ENCODE results near the gene NXPH1.

NXPH1 gene

DNA sequence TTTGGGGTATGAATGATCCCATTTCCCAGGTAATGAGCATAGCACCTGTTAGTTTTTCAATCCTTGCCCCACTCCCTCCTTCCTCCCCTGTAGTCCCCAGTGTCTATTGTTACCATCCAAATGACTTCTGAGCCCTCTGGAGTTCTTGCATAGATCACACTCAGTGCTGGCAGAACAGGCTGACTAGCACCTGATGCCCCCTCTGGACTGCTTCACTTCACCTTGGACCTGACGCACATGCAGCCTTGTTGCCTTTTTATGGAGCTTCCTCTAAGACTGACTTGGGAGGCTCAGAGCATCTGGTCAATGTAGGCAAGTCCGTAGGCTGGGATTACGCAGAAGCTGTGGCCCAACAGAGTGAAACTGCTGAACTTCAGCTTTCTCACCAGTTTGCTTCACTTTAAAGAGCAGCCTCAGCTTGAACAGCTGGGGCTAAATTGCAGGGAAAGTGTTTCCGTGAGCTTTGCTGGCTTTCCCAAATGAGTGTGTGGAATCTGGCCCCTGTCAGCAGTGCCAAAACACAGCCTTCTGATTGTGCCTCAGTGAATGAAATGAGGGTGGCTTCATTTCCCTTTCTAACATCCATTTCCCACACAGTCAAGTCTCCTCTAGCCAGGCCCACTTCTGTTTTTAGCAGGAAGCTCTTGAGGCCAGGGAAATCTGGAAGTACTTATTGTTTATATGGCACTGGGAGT is 48.5 kb downstream of the NXPH1 start:
- DNase-seq (ENCODE audit: extremely low spot score) = no peak
- CTCF ChIA-PET = no interaction called here
- POLR2A ChIA-PET = no interaction called here
- TF ChIP-seq SUZ12 (IDR thresholded peaks at IDR 0.05) (no peak), FOXM1 (IDR thresholded peaks at IDR 0.05; ENCODE audit: borderline replicate concordance) (no peak), LEF1 (IDR thresholded peaks at IDR 0.05; ENCODE audit: borderline replicate concordance) (no peak), TARDBP (IDR thresholded peaks at IDR 0.05) (no peak), ELF4 (IDR thresholded peaks at IDR 0.05) (no peak), HDGF (IDR thresholded peaks at IDR 0.05; ENCODE audit: borderline replicate concordance) (no peak), FOXK2 (IDR thresholded peaks at IDR 0.05) (no peak), ARNT (IDR thresholded peaks at IDR 0.05) (no peak), NFRKB (IDR thresholded peaks at IDR 0.05) (no peak), L3MBTL2 (conservative IDR thresholded peaks at IDR 0.05) (no peak), CTBP1 (IDR thresholded peaks at IDR 0.05; ENCODE audit: borderline replicate concordance) (no peak), FOXA1 (IDR thresholded peaks at IDR 0.05) (no peak), BHLHE40 (IDR thresholded peaks at IDR 0.05; ENCODE audit: borderline replicate concordance) (no peak), ZNF384 (IDR thresholded peaks at IDR 0.05) (no peak), SP1 (IDR thresholded peaks at IDR 0.05) (no peak)
- TF ChIP-seq, protein P1, sequence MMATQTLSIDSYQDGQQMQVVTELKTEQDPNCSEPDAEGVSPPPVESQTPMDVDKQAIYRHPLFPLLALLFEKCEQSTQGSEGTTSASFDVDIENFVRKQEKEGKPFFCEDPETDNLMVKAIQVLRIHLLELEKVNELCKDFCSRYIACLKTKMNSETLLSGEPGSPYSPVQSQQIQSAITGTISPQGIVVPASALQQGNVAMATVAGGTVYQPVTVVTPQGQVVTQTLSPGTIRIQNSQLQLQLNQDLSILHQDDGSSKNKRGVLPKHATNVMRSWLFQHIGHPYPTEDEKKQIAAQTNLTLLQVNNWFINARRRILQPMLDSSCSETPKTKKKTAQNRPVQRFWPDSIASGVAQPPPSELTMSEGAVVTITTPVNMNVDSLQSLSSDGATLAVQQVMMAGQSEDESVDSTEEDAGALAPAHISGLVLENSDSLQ (IDR thresholded peaks at IDR 0.05) = no peak

DNA sequence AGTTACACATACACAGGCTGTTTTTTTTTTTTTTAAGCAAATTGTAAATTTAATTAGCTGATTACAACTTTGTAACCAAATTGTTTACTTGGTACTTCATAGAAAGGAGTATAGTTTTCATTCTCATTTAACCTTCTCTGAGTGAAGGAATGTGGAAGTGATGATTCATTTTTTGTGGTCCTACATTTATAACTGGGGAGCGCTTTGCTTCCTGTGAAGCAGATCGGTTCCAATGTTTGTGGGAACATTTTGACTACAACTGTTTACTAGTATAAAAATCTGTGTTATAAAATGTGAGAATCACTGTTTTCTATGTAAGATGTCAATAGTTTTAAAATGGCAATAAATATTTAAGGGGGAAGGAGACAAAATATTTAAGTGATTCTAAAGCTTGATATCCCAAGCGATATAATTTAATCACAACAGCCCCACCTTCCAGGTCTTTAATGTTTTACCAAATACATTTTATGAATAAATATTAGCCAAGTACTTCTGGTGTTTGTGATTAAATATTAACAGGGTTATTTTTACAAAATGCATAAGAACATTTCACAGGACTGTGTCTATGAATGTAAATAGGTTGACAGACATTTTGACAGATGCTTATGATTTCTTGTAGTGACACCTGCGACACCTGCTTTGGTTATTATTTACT is 57.1 kb downstream of the NXPH1 start:
- POLR2A ChIA-PET = no interaction called here
- TF ChIP-seq HDGF (IDR thresholded peaks at IDR 0.05; ENCODE audit: borderline replicate concordance) = no peak
- no peak for TF ChIP-seq FOXA1 (IDR thresholded peaks at IDR 0.05)
- TF ChIP-seq CTBP1 (IDR thresholded peaks at IDR 0.05; ENCODE audit: borderline replicate concordance) = no peak
- no peak for TF ChIP-seq TARDBP (IDR thresholded peaks at IDR 0.05)
- no peak for TF ChIP-seq BHLHE40 (IDR thresholded peaks at IDR 0.05; ENCODE audit: borderline replicate concordance)
- no peak for TF ChIP-seq FOXK2 (IDR thresholded peaks at IDR 0.05)
- CTCF ChIA-PET = interaction anchor here (0.6 kb wide), 1 partner anchor 44 kb away, joined by 3 read pairs; no protein-coding TSS in a partner anchor
- no peak for DNase-seq (ENCODE audit: extremely low spot score)

DNA sequence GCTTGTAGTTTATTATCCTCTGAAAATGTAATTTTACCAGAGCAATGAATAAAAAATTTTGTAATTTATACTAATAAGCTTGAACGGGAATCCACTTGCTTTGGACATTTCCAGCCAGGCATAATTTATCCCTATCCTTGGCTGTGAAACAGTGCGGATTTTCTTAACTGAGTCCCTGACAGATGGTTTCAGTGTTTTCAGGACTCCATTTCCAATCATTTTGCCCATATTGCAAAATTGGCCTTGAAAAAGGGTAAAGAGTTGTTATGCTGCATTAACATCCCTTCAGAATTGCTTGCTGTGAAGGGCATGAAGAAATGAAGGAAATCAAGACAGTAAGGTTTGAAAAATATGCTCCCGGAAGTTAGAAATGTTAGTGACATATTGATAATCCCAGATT is 57.7 kb downstream of the NXPH1 start:
- ChIA-PET POLR2A (no interaction called here), CTCF (no interaction called here)
- TF ChIP-seq LEF1 (IDR thresholded peaks at IDR 0.05; ENCODE audit: borderline replicate concordance) = no peak
- no peak for TF ChIP-seq ELF4 (IDR thresholded peaks at IDR 0.05)
- no peak for TF ChIP-seq FOXM1 (IDR thresholded peaks at IDR 0.05; ENCODE audit: borderline replicate concordance)
- no peak for TF ChIP-seq HDGF (IDR thresholded peaks at IDR 0.05; ENCODE audit: borderline replicate concordance)
- TF ChIP-seq CTBP1 (IDR thresholded peaks at IDR 0.05; ENCODE audit: borderline replicate concordance) = no peak
- no peak for TF ChIP-seq FOXK2 (IDR thresholded peaks at IDR 0.05)
- no peak for TF ChIP-seq L3MBTL2 (conservative IDR thresholded peaks at IDR 0.05)
- no peak for TF ChIP-seq NFRKB (IDR thresholded peaks at IDR 0.05)
- TF ChIP-seq SP1 (IDR thresholded peaks at IDR 0.05) = no peak
- no peak for TF ChIP-seq ARNT (IDR thresholded peaks at IDR 0.05)
- TF ChIP-seq TARDBP (IDR thresholded peaks at IDR 0.05) = no peak
- DNase-seq (ENCODE audit: extremely low spot score) = no peak

DNA sequence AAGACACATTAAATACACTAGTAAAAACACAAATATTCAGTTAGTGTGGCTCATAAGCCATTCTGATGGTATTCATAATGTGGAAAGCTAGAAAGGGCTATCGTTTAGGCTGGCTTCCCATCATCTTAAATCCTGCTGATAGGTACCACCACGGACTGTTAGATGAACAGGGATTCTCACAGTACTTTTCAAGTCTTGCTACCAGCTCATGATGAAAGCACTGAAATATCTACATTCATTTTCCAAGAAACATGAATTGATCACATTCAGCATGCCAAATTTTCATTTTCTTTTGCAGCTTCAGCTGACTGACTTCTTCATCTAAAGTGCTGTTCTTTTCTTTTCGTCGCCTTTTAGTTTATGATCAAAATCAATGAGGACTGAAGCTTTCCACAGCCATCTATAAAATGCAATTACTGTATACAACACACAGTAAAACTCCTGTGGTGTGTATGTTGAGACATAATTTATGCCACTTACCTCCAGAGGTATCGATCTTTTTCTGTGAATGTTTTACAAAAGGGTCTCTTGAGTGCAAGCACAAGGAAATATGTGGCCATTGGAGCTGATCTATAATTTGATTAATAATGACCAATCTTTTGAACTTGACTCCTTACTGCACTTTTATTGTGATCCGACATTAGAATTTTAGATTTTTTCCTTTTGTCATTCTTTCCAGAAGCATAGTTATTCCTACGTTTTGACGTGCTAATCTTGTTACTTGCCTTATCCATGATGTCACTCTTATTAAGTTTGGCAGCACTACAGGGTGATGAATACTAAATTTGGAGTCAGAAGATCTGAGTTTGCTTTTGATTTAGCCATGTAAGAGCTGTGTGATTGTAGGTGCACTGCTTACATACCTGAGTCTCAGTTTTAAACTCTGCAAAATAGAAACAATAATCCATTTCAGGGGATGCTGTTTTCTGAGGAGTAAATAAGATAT is 58.4 kb downstream of the NXPH1 start:
- no peak for DNase-seq (ENCODE audit: extremely low spot score)
- ChIA-PET POLR2A (no interaction called here), CTCF (no interaction called here)
- TF ChIP-seq FOXA1 (IDR thresholded peaks at IDR 0.05) = no peak
- TF ChIP-seq LEF1 (IDR thresholded peaks at IDR 0.05; ENCODE audit: borderline replicate concordance) = no peak
- no peak for TF ChIP-seq HDGF (IDR thresholded peaks at IDR 0.05; ENCODE audit: borderline replicate concordance)
- TF ChIP-seq FOXM1 (IDR thresholded peaks at IDR 0.05; ENCODE audit: borderline replicate concordance) = no peak
- no peak for TF ChIP-seq FOXK2 (IDR thresholded peaks at IDR 0.05)
- TF ChIP-seq ARNT (IDR thresholded peaks at IDR 0.05) = no peak
- no peak for TF ChIP-seq BHLHE40 (IDR thresholded peaks at IDR 0.05; ENCODE audit: borderline replicate concordance)
- no peak for TF ChIP-seq NFRKB (IDR thresholded peaks at IDR 0.05)
- TF ChIP-seq ELF4 (IDR thresholded peaks at IDR 0.05) = no peak
- TF ChIP-seq SP1 (IDR thresholded peaks at IDR 0.05) = no peak
- TF ChIP-seq ZNF384 (IDR thresholded peaks at IDR 0.05) = no peak
- no peak for TF ChIP-seq TARDBP (IDR thresholded peaks at IDR 0.05)
- TF ChIP-seq CTBP1 (IDR thresholded peaks at IDR 0.05; ENCODE audit: borderline replicate concordance) = no peak
- TF ChIP-seq, protein P1 (IDR thresholded peaks at IDR 0.05) = no peak

DNA sequence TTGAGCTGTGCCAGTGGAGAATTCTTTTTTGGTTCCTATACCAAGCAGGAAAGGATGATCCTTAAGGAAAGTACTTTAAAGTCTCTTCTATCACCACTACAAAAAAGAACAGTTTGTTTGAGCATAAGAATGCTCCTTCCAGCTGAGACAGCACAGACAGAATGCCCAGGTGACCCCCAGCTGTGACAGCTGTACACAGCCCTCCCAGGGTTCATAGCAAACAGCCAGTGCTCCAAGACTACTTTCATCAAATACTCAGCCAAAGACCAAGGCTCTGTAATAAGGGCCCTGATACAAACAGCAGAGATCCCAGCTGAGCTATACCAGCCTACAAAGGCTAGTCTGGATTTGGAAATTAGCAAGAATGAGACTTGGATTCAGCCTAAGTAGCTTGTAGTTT is 65.7 kb downstream of the NXPH1 start:
- CTCF ChIA-PET = no interaction called here
- POLR2A ChIA-PET = no interaction called here
- no peak for DNase-seq (ENCODE audit: extremely low spot score)
- TF ChIP-seq SP1 (IDR thresholded peaks at IDR 0.05) (no peak), CTBP1 (IDR thresholded peaks at IDR 0.05; ENCODE audit: borderline replicate concordance) (no peak), L3MBTL2 (conservative IDR thresholded peaks at IDR 0.05) (no peak), FOXK2 (IDR thresholded peaks at IDR 0.05) (no peak), HDGF (IDR thresholded peaks at IDR 0.05; ENCODE audit: borderline replicate concordance) (no peak), LEF1 (IDR thresholded peaks at IDR 0.05; ENCODE audit: borderline replicate concordance) (no peak), TARDBP (IDR thresholded peaks at IDR 0.05) (no peak), FOXA1 (IDR thresholded peaks at IDR 0.05) (no peak), ELF4 (IDR thresholded peaks at IDR 0.05) (no peak)
- TF ChIP-seq, protein P1 (IDR thresholded peaks at IDR 0.05) = no peak
